ENCODE data around the gene CAPN5. TPM values are rescaled to one million over a fixed set of nuclear protein-coding genes. Genes with fewer than 3 reads are reported as not detected.
A peak's percentile ranks its signal among the peaks of the same experiment; 100 is the strongest.

Gene CAPN5
- total and polyA plus RNA-seq, 2 of the 8 experiments (the other 6 are each of a cell fraction or from before 2014, with no cell fraction given) = 21.5 to 22.4 TPM

GRCh38 chr11:77102246-77103210 lies 35.8 kb downstream of the CAPN5 start, which contains the start of gene OMP:
Gene OMP (plus strand): TSS chr11:77102840. CDS start chr11:77102840, 0 bp downstream.
- no peak within 1 kb of the TSS for H3K27ac ChIP-seq (ENCODE audit: low read depth, low read length)
- no peaks in the 10 kb centered on the region for H4K20me1 ChIP-seq (replicated peaks in 1 of 2; ENCODE audit: control insufficient read depth in 1 of 2, insufficient read depth in 2 of 2, low read length in 2 of 2)
- no peaks in the 10 kb centered on the region for H3K9me3 ChIP-seq (ENCODE audit: insufficient read depth in 2 of 2, low read depth in 1 of 2, low read length in 1 of 2)
- H3K79me1 ChIP-seq (ENCODE audit: low read depth, low read length) = no peaks in the 10 kb centered on the region
- no peak within 1 kb of the TSS for H2BK15ac ChIP-seq (ENCODE audit: low read length)
- no peaks in the 10 kb centered on the region for H3K27me3 ChIP-seq (replicated peaks in 1 of 4; ENCODE audit: control insufficient read depth in 3 of 4, extremely low read depth in 1 of 4, insufficient read depth in 3 of 4, low read length in 3 of 4)
- H3K4me2 ChIP-seq (ENCODE audit: insufficient read depth in 1 of 2, low read depth in 2 of 2, low read length in 2 of 2) = no peak within 1 kb of the TSS
- H2AK5ac ChIP-seq (ENCODE audit: low read depth, low read length) = no peak within 1 kb of the TSS
- H4K5ac ChIP-seq (ENCODE audit: insufficient read length, low read depth, low read length) = no peak within 1 kb of the TSS
- TF ChIP-seq NRF1 (IDR thresholded peaks at IDR 0.05; ENCODE audit: low read depth, low read length) (no peak), ASH2L (IDR thresholded peaks at IDR 0.05; ENCODE audit: low read length) (no peak), CEBPB (IDR thresholded peaks at IDR 0.05; ENCODE audit: low read depth, low read length) (no peak), KDM4A (IDR thresholded peaks at IDR 0.05; ENCODE audit: low read depth, low read length, severe bottlenecking) (no peak), CTBP2 (IDR thresholded peaks at IDR 0.05; ENCODE audit: borderline replicate concordance, insufficient read depth, insufficient read length, low read length) (no peak)
- TF ChIP-seq, protein P1, sequence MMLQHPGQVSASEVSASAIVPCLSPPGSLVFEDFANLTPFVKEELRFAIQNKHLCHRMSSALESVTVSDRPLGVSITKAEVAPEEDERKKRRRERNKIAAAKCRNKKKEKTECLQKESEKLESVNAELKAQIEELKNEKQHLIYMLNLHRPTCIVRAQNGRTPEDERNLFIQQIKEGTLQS (IDR thresholded peaks at IDR 0.05; ENCODE audit: insufficient read depth, low read depth, low read length) = no peak
- TF ChIP-seq, protein P2, sequence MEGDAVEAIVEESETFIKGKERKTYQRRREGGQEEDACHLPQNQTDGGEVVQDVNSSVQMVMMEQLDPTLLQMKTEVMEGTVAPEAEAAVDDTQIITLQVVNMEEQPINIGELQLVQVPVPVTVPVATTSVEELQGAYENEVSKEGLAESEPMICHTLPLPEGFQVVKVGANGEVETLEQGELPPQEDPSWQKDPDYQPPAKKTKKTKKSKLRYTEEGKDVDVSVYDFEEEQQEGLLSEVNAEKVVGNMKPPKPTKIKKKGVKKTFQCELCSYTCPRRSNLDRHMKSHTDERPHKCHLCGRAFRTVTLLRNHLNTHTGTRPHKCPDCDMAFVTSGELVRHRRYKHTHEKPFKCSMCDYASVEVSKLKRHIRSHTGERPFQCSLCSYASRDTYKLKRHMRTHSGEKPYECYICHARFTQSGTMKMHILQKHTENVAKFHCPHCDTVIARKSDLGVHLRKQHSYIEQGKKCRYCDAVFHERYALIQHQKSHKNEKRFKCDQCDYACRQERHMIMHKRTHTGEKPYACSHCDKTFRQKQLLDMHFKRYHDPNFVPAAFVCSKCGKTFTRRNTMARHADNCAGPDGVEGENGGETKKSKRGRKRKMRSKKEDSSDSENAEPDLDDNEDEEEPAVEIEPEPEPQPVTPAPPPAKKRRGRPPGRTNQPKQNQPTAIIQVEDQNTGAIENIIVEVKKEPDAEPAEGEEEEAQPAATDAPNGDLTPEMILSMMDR (IDR thresholded peaks at IDR 0.05; ENCODE audit: control extremely low read depth in 1 of 3, insufficient read depth in 1 of 3, low read depth in 1 of 3, low read length in 3 of 3) = no peak
- no peaks in the 10 kb centered on the region for H3K79me2 ChIP-seq (ENCODE audit: control insufficient read depth in 1 of 2, insufficient read depth in 2 of 2, low read length in 2 of 2)
- H3K14ac ChIP-seq (ENCODE audit: insufficient read length) = no peak within 1 kb of the TSS
- 96% methylated on average over 37 of the region's 37 CpGs; no CpG with 5 or more reads in 1 of the 2 experiments for WGBS, 2 experiments (ENCODE audit: extremely low coverage in 1 of 2, insufficient coverage in 1 of 2, insufficient read length in 1 of 2, insufficient replicate concordance in 2 of 2, low coverage in 1 of 2, low lambda C conversion rate in 2 of 2, missing lambda C conversion rate in 1 of 2)
- H2BK12ac ChIP-seq (ENCODE audit: low read depth, low read length) = no peak within 1 kb of the TSS
- FAIRE-seq = no peak
- ChIA-PET CTCF (ENCODE audit: partially characterized antibody) (interaction anchor here (0.6 to 19.1 kb wide), 15 partner anchors 11 to 304 kb away, joined by 3 to 297 read pairs (median 5); no protein-coding TSS in a partner anchor), POLR2A (ENCODE audit: partially characterized antibody) (no interaction called here)
- peak within 1 kb of the TSS; percentile 51 for H4K8ac ChIP-seq (ENCODE audit: extremely low read depth, insufficient read depth, low read length)
- no peak within 1 kb of the TSS for H2BK20ac ChIP-seq (ENCODE audit: low read length)
- DNase-seq (ENCODE audit: low read depth in 1 of 2, low spot score in 2 of 2) = no peak
- no peak within 1 kb of the TSS for H3K18ac ChIP-seq (ENCODE audit: extremely low read depth, low read length)
- no peak within 1 kb of the TSS for H2AFZ ChIP-seq (ENCODE audit: low read length)
- H3K23me2 ChIP-seq (ENCODE audit: low read depth, low read length) = no peaks in the 10 kb centered on the region
- H3K56ac ChIP-seq (replicated peaks; ENCODE audit: insufficient read length, low read depth, low read length) = no peak within 1 kb of the TSS
- no peak within 1 kb of the TSS for H4K91ac ChIP-seq (replicated peaks; ENCODE audit: insufficient read length, low read length)
- H3K9ac ChIP-seq (replicated peaks in 1 of 4; ENCODE audit: extremely low read depth in 1 of 4, low read depth in 3 of 4, low read length in 3 of 4) = no peak within 1 kb of the TSS
- H3K4me3 ChIP-seq (ENCODE audit: extremely low read depth in 1 of 4, insufficient read depth in 2 of 4, low read depth in 3 of 4, low read length in 4 of 4) = no peak within 1 kb of the TSS
- no peak within 1 kb of the TSS for H2BK120ac ChIP-seq (replicated peaks; ENCODE audit: low read depth, low read length)
- H3K23ac ChIP-seq (ENCODE audit: insufficient read length) = no peak within 1 kb of the TSS
- H3K4me1 ChIP-seq (replicated peaks in 1 of 4; ENCODE audit: control insufficient read depth in 3 of 4, insufficient read depth in 4 of 4, low read length in 3 of 4) = no peaks in the 10 kb centered on the region
- no peaks in the 10 kb centered on the region for H3K36me3 ChIP-seq (ENCODE audit: control insufficient read depth in 2 of 4, insufficient read depth in 4 of 4, low read length in 3 of 4)
- no peak within 1 kb of the TSS for H3K4ac ChIP-seq (replicated peaks; ENCODE audit: insufficient read length, low read depth, low read length)
- no peak within 1 kb of the TSS for H2BK5ac ChIP-seq (ENCODE audit: low read depth, low read length)
